ENCODE results near the gene SUN1. TPM values are rescaled to one million over a fixed set of nuclear protein-coding genes. Genes with fewer than 3 reads are reported as not detected.

The SUN1 gene
- total and polyA plus RNA-seq, 3 experiments from 2014 or later: 29.8 to 65.8 (median 59.8) TPM

- no peak overlapping the region for H3K4me3 Mint-ChIP-seq
- no peaks in the 10 kb centered on the region for H3K27me3 ChIP-seq (ENCODE audit: insufficient read depth, low read length, poor library complexity, severe bottlenecking)
- H3K27ac ChIP-seq (ENCODE audit: low read depth, low read length): no peak overlapping the region
- no peaks in the 10 kb centered on the region for H3K9me3 Mint-ChIP-seq
- no peak for DNase-seq
- peaks cover 0 to 2% of the 10 kb centered on the region in 2 donors for H3K27me3 Mint-ChIP-seq
- H3K27ac Mint-ChIP-seq: peak overlapping the region in 1 of 8 donors; percentile 71
- POLR2A ChIA-PET: no interaction called here
- peaks cover 0 to 51% (median 3%) of the 10 kb centered on the region in 3 donors for H3K36me3 Mint-ChIP-seq
- H3K4me1 Mint-ChIP-seq: peaks cover 19 to 52% (median 21%) of the 10 kb centered on the region in 3 donors
- CTCF ChIA-PET: interaction anchor here (2.0 kb wide), 1 partner anchor 40 kb away, joined by 4 read pairs; no protein-coding TSS in a partner anchor
- H3K36me3 ChIP-seq (ENCODE audit: insufficient read depth, low read length): peaks cover 22% of the 10 kb centered on the region
- no peaks in the 10 kb centered on the region for H3K9me3 ChIP-seq (ENCODE audit: low read length)
- H3K4me3 ChIP-seq (ENCODE audit: low read length): no peak overlapping the region
- H3K4me1 ChIP-seq (ENCODE audit: insufficient read depth, low read length): no peaks in the 10 kb centered on the region
These were observed 53.1 kb downstream of the SUN1 start for GRCh38 chr7:885261-885892.

DNA sequence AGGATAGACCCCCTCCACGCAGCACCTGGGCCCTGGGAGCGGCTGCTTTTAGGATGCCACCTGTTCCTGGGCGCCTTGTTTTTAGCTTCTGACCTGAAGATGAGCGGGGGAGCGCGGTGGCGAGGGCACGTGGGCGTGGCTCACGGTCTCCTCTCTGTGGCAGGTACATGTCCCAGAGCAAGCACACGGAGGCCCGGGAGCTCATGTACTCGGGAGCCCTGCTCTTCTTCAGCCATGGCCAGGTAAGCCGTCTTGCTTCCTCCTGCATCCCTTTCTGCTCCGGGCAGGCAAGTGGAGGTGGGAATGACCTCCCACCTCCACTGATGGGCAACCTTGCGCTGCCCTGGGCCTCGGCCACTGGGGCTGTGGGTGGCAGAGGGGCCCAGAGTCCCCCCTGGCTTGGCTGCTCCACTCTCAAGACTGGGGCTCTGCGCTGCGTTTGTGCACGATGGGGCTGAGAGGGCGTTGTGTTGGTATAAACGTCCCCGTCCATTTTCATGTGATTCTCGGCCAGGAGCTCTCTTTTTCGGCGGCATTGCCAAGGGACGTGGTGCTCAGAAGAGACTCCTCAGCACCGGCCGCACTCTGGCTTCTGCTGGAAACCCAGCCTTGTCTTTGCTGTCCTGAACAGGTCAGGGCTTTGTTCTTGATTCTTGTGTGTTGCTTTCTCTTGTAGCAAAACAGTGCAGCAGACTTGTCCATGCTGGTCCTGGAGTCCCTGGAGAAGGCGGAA lies 53.8 kb downstream of the SUN1 start:
- CTCF ChIA-PET: interaction anchor here (1.3 to 2.0 kb wide), 2 partner anchors 13 to 39 kb away, joined by 3 to 4 read pairs; no protein-coding TSS in a partner anchor

GRCh38 chr7:886626-887487 lies 54.6 kb downstream of the SUN1 start:
- Mint-ChIP-seq H3K36me3 (peaks cover 0 to 60% (median 3%) of the 10 kb centered on the region in 3 donors), H3K27me3 (peaks cover 0 to 2% of the 10 kb centered on the region in 2 donors), H3K27ac (no peak overlapping the region), H3K4me3 (no peak overlapping the region), H3K9me3 (no peaks in the 10 kb centered on the region), H3K4me1 (peaks cover 14 to 44% (median 16%) of the 10 kb centered on the region in 3 donors)
- DNase-seq: no peak
- Histone ChIP-seq H3K4me1 (ENCODE audit: insufficient read depth, low read length) (no peaks in the 10 kb centered on the region), H3K9me3 (ENCODE audit: low read length) (no peaks in the 10 kb centered on the region), H3K27ac (ENCODE audit: low read depth, low read length) (no peak overlapping the region), H3K36me3 (ENCODE audit: insufficient read depth, low read length) (peaks cover 33% of the 10 kb centered on the region), H3K4me3 (ENCODE audit: low read length) (no peak overlapping the region), H3K27me3 (ENCODE audit: insufficient read depth, low read length, poor library complexity, severe bottlenecking) (no peaks in the 10 kb centered on the region)
- CTCF ChIA-PET: interaction anchor here (1.3 to 2.0 kb wide), 2 partner anchors 14 to 38 kb away, joined by 3 to 4 read pairs; no protein-coding TSS in a partner anchor
- POLR2A ChIA-PET: no interaction called here

More for the DNA sequence above, 53.8 kb downstream of the SUN1 start:
- H3K27ac ChIP-seq (ENCODE audit: low read depth, low read length): no peak overlapping the region
- H3K9me3 ChIP-seq (ENCODE audit: low read length): no peaks in the 10 kb centered on the region
- no peaks in the 10 kb centered on the region for H3K4me1 ChIP-seq (ENCODE audit: insufficient read depth, low read length)
- Mint-ChIP-seq H3K36me3 (peaks cover 0 to 55% (median 4%) of the 10 kb centered on the region in 3 donors), H3K27me3 (peaks cover 0 to 2% of the 10 kb centered on the region in 2 donors), H3K4me3 (no peak overlapping the region), H3K4me1 (peaks cover 16 to 47% (median 21%) of the 10 kb centered on the region in 3 donors), H3K27ac (peak overlapping the region in 3 of 8 donors; percentile 29 to 77 (median 54)), H3K9me3 (no peaks in the 10 kb centered on the region)
- DNase-seq: peak in 1 of 5 donors; percentile 37
- H3K4me3 ChIP-seq (ENCODE audit: low read length): no peak overlapping the region
- POLR2A ChIA-PET: no interaction called here
- peaks cover 29% of the 10 kb centered on the region for H3K36me3 ChIP-seq (ENCODE audit: insufficient read depth, low read length)
- H3K27me3 ChIP-seq (ENCODE audit: insufficient read depth, low read length, poor library complexity, severe bottlenecking): no peaks in the 10 kb centered on the region

DNA sequence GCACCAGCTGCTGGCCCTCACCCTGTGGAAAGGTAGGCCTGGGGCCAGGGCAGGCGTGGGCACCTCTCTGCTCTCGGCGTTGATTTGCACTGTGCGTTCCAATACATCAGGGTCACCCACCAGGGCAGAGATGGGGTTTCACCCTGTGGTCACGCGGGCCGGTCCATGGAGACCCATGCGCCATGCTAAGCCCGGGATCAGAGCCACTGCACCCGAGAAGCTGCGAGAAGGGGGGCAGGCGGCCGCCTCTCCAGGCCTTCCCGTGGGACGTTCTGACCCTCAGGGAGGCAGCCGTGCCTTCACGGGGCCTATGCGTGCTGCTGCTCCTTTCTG lies 55.2 kb downstream of the SUN1 start:
- peaks cover 3 to 62% (median 4%) of the 10 kb centered on the region in 3 donors for H3K36me3 Mint-ChIP-seq
- H3K4me3 Mint-ChIP-seq: no peak overlapping the region
- H3K4me1 ChIP-seq (ENCODE audit: insufficient read depth, low read length): no peaks in the 10 kb centered on the region
- no peaks in the 10 kb centered on the region for H3K9me3 ChIP-seq (ENCODE audit: low read length)
- peaks cover 0 to 2% (median 0%) of the 10 kb centered on the region in 5 donors for H3K9me3 Mint-ChIP-seq
- H3K36me3 ChIP-seq (ENCODE audit: insufficient read depth, low read length): peaks cover 38% of the 10 kb centered on the region
- no peak overlapping the region for H3K27ac ChIP-seq (ENCODE audit: low read depth, low read length)
- H3K27me3 Mint-ChIP-seq: peaks cover 0 to 2% of the 10 kb centered on the region in 2 donors
- POLR2A ChIA-PET: no interaction called here
- H3K27me3 ChIP-seq (ENCODE audit: insufficient read depth, low read length, poor library complexity, severe bottlenecking): no peaks in the 10 kb centered on the region
- H3K27ac Mint-ChIP-seq: no peak overlapping the region
- no peak overlapping the region for H3K4me3 ChIP-seq (ENCODE audit: low read length)
- H3K4me1 Mint-ChIP-seq: peaks cover 11 to 39% (median 13%) of the 10 kb centered on the region in 3 donors
- CTCF ChIA-PET: interaction anchor here (1.3 kb wide), 1 partner anchor 15 kb away, joined by 3 read pairs; no protein-coding TSS in a partner anchor
- DNase-seq: no peak

GRCh38 chr7:888081-889024 lies 56.1 kb downstream of the SUN1 start:
- Mint-ChIP-seq H3K27me3 (peaks cover 0 to 2% of the 10 kb centered on the region in 2 donors), H3K36me3 (peaks cover 8 to 63% (median 9%) of the 10 kb centered on the region in 3 donors), H3K9me3 (peaks cover 0 to 2% (median 0%) of the 10 kb centered on the region in 5 donors), H3K4me1 (peaks cover 5 to 31% (median 9%) of the 10 kb centered on the region in 3 donors), H3K4me3 (no peak overlapping the region), H3K27ac (peak overlapping the region in 2 of 8 donors; percentile 38 to 77)
- H3K9me3 ChIP-seq (ENCODE audit: low read length): no peaks in the 10 kb centered on the region
- H3K4me1 ChIP-seq (ENCODE audit: insufficient read depth, low read length): no peaks in the 10 kb centered on the region
- peaks cover 41% of the 10 kb centered on the region for H3K36me3 ChIP-seq (ENCODE audit: insufficient read depth, low read length)
- H3K27me3 ChIP-seq (ENCODE audit: insufficient read depth, low read length, poor library complexity, severe bottlenecking): no peaks in the 10 kb centered on the region
- no peak overlapping the region for H3K27ac ChIP-seq (ENCODE audit: low read depth, low read length)
- CTCF ChIA-PET: no interaction called here
- H3K4me3 ChIP-seq (ENCODE audit: low read length): no peak overlapping the region
- POLR2A ChIA-PET: no interaction called here
- no peak for DNase-seq

- H3K9me3 Mint-ChIP-seq: peaks cover 0 to 2% (median 0%) of the 10 kb centered on the region in 5 donors
- Histone ChIP-seq H3K4me3 (ENCODE audit: low read length) (no peak overlapping the region), H3K27ac (ENCODE audit: low read depth, low read length) (no peak overlapping the region), H3K36me3 (ENCODE audit: insufficient read depth, low read length) (peaks cover 41% of the 10 kb centered on the region), H3K27me3 (ENCODE audit: insufficient read depth, low read length, poor library complexity, severe bottlenecking) (no peaks in the 10 kb centered on the region), H3K9me3 (ENCODE audit: low read length) (no peaks in the 10 kb centered on the region), H3K4me1 (ENCODE audit: insufficient read depth, low read length) (no peaks in the 10 kb centered on the region)
- H3K27me3 Mint-ChIP-seq: peaks cover 0 to 2% of the 10 kb centered on the region in 2 donors
- POLR2A ChIA-PET: no interaction called here
- H3K36me3 Mint-ChIP-seq: peaks cover 8 to 69% (median 12%) of the 10 kb centered on the region in 3 donors
- no peak overlapping the region for H3K27ac Mint-ChIP-seq
- no peak overlapping the region for H3K4me3 Mint-ChIP-seq
- no peak for DNase-seq
- CTCF ChIA-PET: no interaction called here
- peaks cover 4 to 24% (median 7%) of the 10 kb centered on the region in 3 donors for H3K4me1 Mint-ChIP-seq
These were observed 56.7 kb downstream of the SUN1 start for GRCh38 chr7:889025-889390.

DNA sequence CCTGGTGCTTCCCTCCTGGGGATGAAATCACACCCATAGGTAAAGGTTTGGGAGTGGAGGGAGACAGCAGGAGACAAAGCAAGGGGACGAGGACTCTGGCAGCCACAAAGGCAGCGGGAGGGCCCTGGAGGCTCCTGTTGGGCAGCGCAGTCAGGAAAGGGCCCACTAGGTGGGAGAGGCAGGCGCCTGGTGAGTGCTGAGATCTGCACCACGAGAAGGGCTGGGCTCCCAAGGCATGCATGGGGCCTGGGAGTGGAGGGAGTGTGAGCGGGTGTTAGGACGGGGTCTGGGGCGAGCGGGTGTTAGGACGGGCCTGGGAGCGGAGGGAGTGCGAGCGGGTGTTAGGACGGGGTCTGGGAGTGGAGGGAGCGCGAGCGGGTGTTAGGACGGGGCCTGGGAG lies 57.1 kb downstream of the SUN1 start:
- DNase-seq: no peak

More for the DNA sequence above, 57.1 kb downstream of the SUN1 start:
- Histone ChIP-seq H3K27me3 (ENCODE audit: insufficient read depth, low read length, poor library complexity, severe bottlenecking) (no peaks in the 10 kb centered on the region), H3K27ac (ENCODE audit: low read depth, low read length) (no peak overlapping the region), H3K9me3 (ENCODE audit: low read length) (no peaks in the 10 kb centered on the region), H3K4me1 (ENCODE audit: insufficient read depth, low read length) (no peaks in the 10 kb centered on the region), H3K36me3 (ENCODE audit: insufficient read depth, low read length) (peaks cover 41% of the 10 kb centered on the region), H3K4me3 (ENCODE audit: low read length) (no peak overlapping the region)
- Mint-ChIP-seq H3K27me3 (peaks cover 0 to 2% of the 10 kb centered on the region in 2 donors), H3K9me3 (peaks cover 0 to 2% (median 0%) of the 10 kb centered on the region in 5 donors), H3K36me3 (peaks cover 8 to 72% (median 12%) of the 10 kb centered on the region in 3 donors), H3K4me3 (no peak overlapping the region), H3K4me1 (peaks cover 4 to 20% (median 6%) of the 10 kb centered on the region in 3 donors), H3K27ac (no peak overlapping the region)
- CTCF ChIA-PET: no interaction called here
- POLR2A ChIA-PET: no interaction called here

Data from CD8-positive, alpha-beta memory T cell (primary cell).